Upper lobe of left lung (tissue), 4 donors: Measurements from ENCODE around the gene LRBA.
"Not testable (repeated sequence)": the region's sequence is repeated elsewhere in the genome, so short reads cannot be mapped to it uniquely, and the experiment has no call there.

Source experiments
- CTCF ChIP-seq, 6 experiments: fragments of 450-650 bp in 4 of 6; fragments of 200-600 bp in 2 of 6; sonication (generic) in 2 of 6; IDR thresholded peaks; one replicate each; pipeline ENCODE4 v1.5.1; 2016 to 2019; ENCODE audit warnings: antibody characterized with exemption in 6 of 6
- EP300 ChIP-seq, 4 donors: sonication (generic); formaldehyde crosslinking; IDR thresholded peaks; one replicate each; pipeline ENCODE4 v1.5.1; 2017; ENCODE audit warnings: antibody characterized with exemption in 4 of 4, control low read depth in 2 of 4
- POLR2A ChIP-seq, 4 donors: fragments of 450-650 bp; IDR thresholded peaks; one replicate each; pipeline ENCODE4 v1.5.1; 2016 to 2017; ENCODE audit warnings: antibody characterized with exemption in 4 of 4, mild to moderate bottlenecking in 2 of 4
- POLR2AphosphoS5 ChIP-seq, 2 donors: sonication (generic); formaldehyde crosslinking; IDR thresholded peaks; one replicate each; pipeline ENCODE4 v1.5.1; 2017; ENCODE audit warnings: antibody characterized with exemption in 2 of 2

GRCh38 chr4:150386415-150386814, 628.7 kb downstream of the LRBA start:
- TF ChIP-seq CTCF, POLR2AphosphoS5, POLR2A, EP300 (IDR thresholded peaks at IDR 0.05): not testable (repeated sequence)
